GM04503 (cell line): ENCODE measurements around the gene PSAP.

Experiments used
- DNase-seq: peaks from one replicate; pipeline ENCODE4 v3.0.0-alpha.2; 2012; ENCODE audit warnings: low read depth

Gene PSAP

GRCh38 chr10:71766717-71767419 is 84.2 kb downstream of the PSAP start:
- DNase-seq, result peak; percentile 98
